Stomach (tissue), 9 donors: Measurements from ENCODE around the gene MCC. TPM values are rescaled to one million over a fixed set of nuclear protein-coding genes. Genes with fewer than 3 reads are reported as not detected.

Source experiments
- DNase-seq, 2 donors: peaks; one replicate each; pipeline versions ENCODE4 v3.0.0 to v3.0.0-alpha.2; 2013 to 2019
- H3K27ac ChIP-seq, 5 donors: fragments of 200-600 bp in 4 of 5; sonication (generic) in 4 of 5; one replicate each; pipeline ENCODE4 v1.5.1; 2013 to 2019; ENCODE audit warnings: mild to moderate bottlenecking in 1 of 5, moderate library complexity in 1 of 5
- H3K27me3 ChIP-seq, 3 donors: fragments of 200-600 bp; sonication (generic); one replicate each; pipeline ENCODE4 v1.5.1; 2017 to 2019; ENCODE audit warnings: mixed run types in 1 of 3
- H3K36me3 ChIP-seq, 4 donors: fragments of 200-600 bp; sonication (generic); 1 replicate in 3 of 4; 2 replicates in 1 of 4; pipeline ENCODE4 v1.5.1; 2016 to 2019
- H3K4me1 ChIP-seq, 4 donors: fragments of 200-600 bp; sonication (generic); one replicate each; pipeline ENCODE4 v1.5.1; 2016 to 2019
- H3K4me3 ChIP-seq, 4 donors: fragments of 200-600 bp; sonication (generic) in 3 of 4; one replicate each; pipeline ENCODE4 v1.5.1; 2016 to 2019; ENCODE audit warnings: mild to moderate bottlenecking in 1 of 4
- H3K9me3 ChIP-seq, 4 donors: fragments of 200-600 bp; sonication (generic); one replicate each; pipeline ENCODE4 v1.5.1; 2016 to 2019
- EP300 ChIP-seq: sonication (generic); formaldehyde crosslinking; IDR thresholded peaks from one replicate; pipeline ENCODE4 v1.6.1; 2017; ENCODE audit warnings: antibody characterized with exemption
- POLR2A ChIP-seq, 4 donors: fragments of 450-650 bp; IDR thresholded peaks; one replicate each; pipeline ENCODE4 v1.6.1; 2016; ENCODE audit warnings: antibody characterized with exemption in 4 of 4, control low read depth in 2 of 4, mild to moderate bottlenecking in 1 of 4, moderate library complexity in 1 of 4
- POLR2AphosphoS5 ChIP-seq, 3 donors: sonication (generic); formaldehyde crosslinking; IDR thresholded peaks; one replicate each; pipeline ENCODE4 v1.6.1; 2016; ENCODE audit warnings: antibody characterized with exemption in 3 of 3
- WGBS, 5 donors: extraction: QIAGEN DNeasy Blood & Tissue Kit in 3 of 5; methylation state at CpG; one replicate each; pipeline versions ENCODE4 v1.1.5 to v1.1.7; 2013 to 2018; 5-methylcytosine and 5-hydroxymethylcytosine counted together
- intact Hi-C: fragments of 100-400 bp; cut with DNase I; formaldehyde crosslinking; loops from one replicate; pipeline ENCODE4 v1.15.1; 2023; ENCODE audit warnings: low total_unique reads
- polyA plus RNA-seq, 3 donors: library from polyadenylated mRNA; stranded (reverse); fragments of 200-250 nt; gene quantifications; one replicate each; pipeline ENCODE4 v1.2.3, GENCODE V29; 2013
- total RNA-seq, 5 donors: library from RNA; depleted of rRNA; stranded (reverse); fragments of >200 nt; gene quantifications; one replicate each; pipeline versions ENCODE4 v1.1.0 to v1.2.3, GENCODE V29; 2014 to 2016
- TF ChIP-seq, protein P1 (sequence below), 7 experiments: fragments of 450-650 bp in 4 of 7; fragments of 200-600 bp in 3 of 7; sonication (generic) in 3 of 7; IDR thresholded peaks; one replicate each; pipeline ENCODE4 v1.5.1; 2016 to 2019; ENCODE audit warnings: antibody characterized with exemption in 7 of 7, control low read depth in 2 of 7, mild to moderate bottlenecking in 1 of 7
- donor health status: healthy with polysubstance abuse.
- donor health status: Bipolar disorder and iron deficiency.
- donor health status: healthy.

Gene MCC
- total and polyA plus RNA-seq, 8 donors = 3.8 to 35.1 (median 8.9) TPM

DNA sequence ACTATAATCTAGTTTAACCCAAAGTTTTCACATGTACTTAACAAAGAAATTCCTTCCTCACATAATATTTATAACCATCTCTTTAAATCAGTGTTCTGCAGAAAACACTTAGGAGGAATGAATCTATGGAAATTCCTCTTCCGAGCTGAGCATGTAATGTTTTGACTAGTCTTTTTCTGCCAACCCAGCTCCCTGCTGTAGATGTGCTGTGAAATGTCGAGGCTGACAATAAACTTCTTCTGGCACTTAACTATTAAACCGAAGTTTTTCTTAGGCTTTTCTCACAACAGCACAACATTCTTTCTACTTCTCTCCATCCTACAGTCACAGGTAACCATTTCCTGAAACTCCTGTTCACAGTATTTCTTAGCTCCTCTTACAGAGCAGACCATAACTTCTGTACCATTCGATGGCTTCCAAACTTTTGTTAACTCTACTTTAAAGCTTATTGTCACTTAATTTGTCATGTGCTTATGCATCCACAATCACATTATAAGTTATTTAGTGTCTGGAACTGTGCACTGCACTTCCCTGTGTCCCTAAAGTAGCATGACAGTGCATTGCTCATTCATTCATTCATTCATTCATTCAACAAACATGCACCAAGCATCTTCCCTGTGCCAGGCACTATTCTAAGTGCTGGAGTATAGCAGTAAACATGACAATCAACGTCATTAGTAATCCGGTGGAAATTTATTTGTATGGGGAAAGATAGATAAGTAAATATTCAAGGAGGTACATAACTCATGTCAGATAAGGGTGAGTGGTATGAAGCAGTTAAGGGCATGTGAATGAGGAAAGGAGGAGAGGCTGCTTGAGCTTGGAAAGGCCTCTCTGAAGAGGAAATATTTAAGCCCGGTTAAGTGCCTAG is 108.1 kb downstream of the MCC start:
- 32 to 46% (median 38%) methylated on average over 7 of the region's 7 CpGs for WGBS, 5 donors
- Histone ChIP-seq H3K9me3 (no peaks in the 10 kb centered on the region), H3K4me3 (no peak overlapping the region), H3K27me3 (no peaks in the 10 kb centered on the region), H3K36me3 (no peaks in the 10 kb centered on the region), H3K27ac (no peak overlapping the region), H3K4me1 (peaks cover 0 to 25% (median 5%) of the 10 kb centered on the region in 4 donors)
- intact Hi-C loops = loop anchor here (5.0 kb wide), 1 partner anchor 127 kb away; no protein-coding TSS in a partner anchor
- TF ChIP-seq, protein P1, sequence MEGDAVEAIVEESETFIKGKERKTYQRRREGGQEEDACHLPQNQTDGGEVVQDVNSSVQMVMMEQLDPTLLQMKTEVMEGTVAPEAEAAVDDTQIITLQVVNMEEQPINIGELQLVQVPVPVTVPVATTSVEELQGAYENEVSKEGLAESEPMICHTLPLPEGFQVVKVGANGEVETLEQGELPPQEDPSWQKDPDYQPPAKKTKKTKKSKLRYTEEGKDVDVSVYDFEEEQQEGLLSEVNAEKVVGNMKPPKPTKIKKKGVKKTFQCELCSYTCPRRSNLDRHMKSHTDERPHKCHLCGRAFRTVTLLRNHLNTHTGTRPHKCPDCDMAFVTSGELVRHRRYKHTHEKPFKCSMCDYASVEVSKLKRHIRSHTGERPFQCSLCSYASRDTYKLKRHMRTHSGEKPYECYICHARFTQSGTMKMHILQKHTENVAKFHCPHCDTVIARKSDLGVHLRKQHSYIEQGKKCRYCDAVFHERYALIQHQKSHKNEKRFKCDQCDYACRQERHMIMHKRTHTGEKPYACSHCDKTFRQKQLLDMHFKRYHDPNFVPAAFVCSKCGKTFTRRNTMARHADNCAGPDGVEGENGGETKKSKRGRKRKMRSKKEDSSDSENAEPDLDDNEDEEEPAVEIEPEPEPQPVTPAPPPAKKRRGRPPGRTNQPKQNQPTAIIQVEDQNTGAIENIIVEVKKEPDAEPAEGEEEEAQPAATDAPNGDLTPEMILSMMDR (IDR thresholded peaks at IDR 0.05) = no peak
- TF ChIP-seq EP300 (no peak), POLR2AphosphoS5 (IDR thresholded peaks at IDR 0.05) (no peak), POLR2A (IDR thresholded peaks at IDR 0.05) (no peak)
- DNase-seq = no peak

DNA sequence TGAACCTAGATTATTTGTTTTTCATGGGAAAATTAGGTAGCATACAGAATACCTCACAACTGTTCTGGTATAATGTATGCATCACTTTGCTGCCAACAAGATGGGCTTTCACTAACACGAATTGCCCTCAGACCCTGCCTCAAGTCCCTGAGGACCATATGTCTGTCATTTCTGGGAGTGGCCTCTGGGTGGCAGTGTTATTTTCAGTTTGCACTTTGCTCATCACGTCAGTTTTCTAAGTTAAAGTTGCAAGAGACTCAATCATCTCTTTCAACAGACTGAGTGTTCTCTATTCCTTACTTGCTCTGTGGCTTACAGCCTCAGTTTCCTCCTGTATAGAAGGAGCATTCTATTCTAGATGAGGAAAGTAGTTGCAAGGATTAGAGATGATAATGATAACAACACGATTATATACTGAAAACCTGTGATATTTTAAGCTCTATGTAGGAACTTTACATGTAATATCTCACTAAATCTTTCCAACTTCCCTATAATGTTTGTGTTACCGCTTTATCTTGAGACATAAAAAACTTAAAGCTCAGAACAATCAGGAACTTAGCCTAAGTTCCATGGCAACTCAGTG is 109.2 kb downstream of the MCC start:
- Histone ChIP-seq H3K36me3 (no peaks in the 10 kb centered on the region), H3K4me3 (no peak overlapping the region), H3K27ac (no peak overlapping the region), H3K4me1 (peaks cover 0 to 25% (median 5%) of the 10 kb centered on the region in 4 donors), H3K27me3 (no peaks in the 10 kb centered on the region), H3K9me3 (no peaks in the 10 kb centered on the region)
- no peak for TF ChIP-seq POLR2A (IDR thresholded peaks at IDR 0.05)
- TF ChIP-seq POLR2AphosphoS5 (IDR thresholded peaks at IDR 0.05) = no peak
- TF ChIP-seq, protein P1 (IDR thresholded peaks at IDR 0.05) = peak in 5 of 7 experiments; percentile 27 to 67 (median 62)
- 9 to 16% (median 14%) methylated on average over 4 of the region's 4 CpGs for WGBS, 5 donors
- peak; percentile 57 to 81 for DNase-seq
- intact Hi-C loops = no loop called here

DNA sequence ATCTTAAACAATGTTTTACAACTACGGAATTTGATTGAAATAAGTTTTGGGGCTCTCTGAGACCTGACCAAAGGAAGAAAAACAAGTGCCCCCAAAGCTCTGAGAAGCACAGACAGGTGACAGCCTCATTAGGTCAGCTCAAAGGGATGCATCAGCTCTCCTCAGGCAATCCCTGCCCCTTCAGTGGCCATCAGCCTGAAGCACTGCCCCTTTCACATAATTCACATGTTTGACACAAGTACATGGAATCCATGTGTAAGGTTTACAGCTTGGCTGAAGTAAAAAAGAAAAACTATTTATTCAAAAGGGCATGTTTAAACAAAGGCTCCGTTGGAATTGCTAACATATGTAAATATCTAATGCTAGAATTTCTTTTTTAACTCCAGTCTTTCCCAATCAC is 109.7 kb downstream of the MCC start:
- WGBS, 5 donors = 29 to 42% (median 38%) methylated on average over 2 of the region's 2 CpGs
- H3K4me1 ChIP-seq = peaks cover 0 to 25% (median 5%) of the 10 kb centered on the region in 4 donors
- H3K9me3 ChIP-seq = no peaks in the 10 kb centered on the region
- TF ChIP-seq EP300 (no peak), POLR2A (IDR thresholded peaks at IDR 0.05) (no peak), POLR2AphosphoS5 (IDR thresholded peaks at IDR 0.05) (no peak)
- TF ChIP-seq, protein P1 (IDR thresholded peaks at IDR 0.05) = no peak
- no peak for DNase-seq
- intact Hi-C loops = no loop called here
- H3K4me3 ChIP-seq = no peak overlapping the region
- no peak overlapping the region for H3K27ac ChIP-seq
- H3K36me3 ChIP-seq = no peaks in the 10 kb centered on the region
- H3K27me3 ChIP-seq = no peaks in the 10 kb centered on the region

DNA sequence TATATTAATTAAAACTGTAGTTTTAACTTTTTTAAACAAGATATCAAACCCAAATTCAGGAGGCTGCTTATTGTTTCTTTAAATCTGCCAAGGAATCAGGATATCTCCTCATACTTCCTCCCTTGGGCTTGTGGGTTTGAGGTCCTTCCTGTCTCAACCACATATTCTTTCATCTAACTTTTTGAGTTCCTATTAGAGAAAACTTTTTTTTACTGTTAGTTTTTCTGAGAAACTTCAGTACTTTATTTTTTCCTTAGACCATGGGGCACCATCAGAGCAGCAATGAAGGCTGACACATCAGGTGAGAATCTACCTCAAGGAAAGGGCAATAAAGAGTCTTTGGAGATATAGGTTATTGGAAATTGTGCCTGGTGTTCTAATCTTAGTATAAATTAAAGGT is 110.2 kb downstream of the MCC start:
- no peak for DNase-seq
- TF ChIP-seq EP300 (no peak), POLR2AphosphoS5 (IDR thresholded peaks at IDR 0.05) (no peak), POLR2A (IDR thresholded peaks at IDR 0.05) (no peak)
- TF ChIP-seq, protein P1 (IDR thresholded peaks at IDR 0.05) = no peak
- intact Hi-C loops = no loop called here
- Histone ChIP-seq H3K9me3 (no peaks in the 10 kb centered on the region), H3K27me3 (no peaks in the 10 kb centered on the region), H3K4me3 (no peak overlapping the region), H3K36me3 (no peaks in the 10 kb centered on the region), H3K4me1 (peaks cover 0 to 25% (median 5%) of the 10 kb centered on the region in 4 donors), H3K27ac (no peak overlapping the region)
